ENCODE data around the gene ZKSCAN7.
"Not testable (repeated sequence)": the region's sequence is repeated elsewhere in the genome, so short reads cannot be mapped to it uniquely, and the experiment has no call there.

ZKSCAN7 gene

GRCh38 chr3:44577354-44577952 is 22.5 kb downstream of the ZKSCAN7 start:
- DNase-seq (ENCODE audit: low read depth), result not testable (repeated sequence)

- not testable (repeated sequence) for DNase-seq (ENCODE audit: low read depth)
These were observed 23.3 kb downstream of the ZKSCAN7 start for GRCh38 chr3:44578316-44578715.

GRCh38 chr3:44578924-44579515 is 24.0 kb downstream of the ZKSCAN7 start:
- not testable (repeated sequence) for DNase-seq (ENCODE audit: low read depth)

GRCh38 chr3:44579749-44580148 is 24.8 kb downstream of the ZKSCAN7 start:
- not testable (repeated sequence) for DNase-seq (ENCODE audit: low read depth)

GRCh38 chr3:44580971-44581370 is 26.0 kb downstream of the ZKSCAN7 start:
- DNase-seq (ENCODE audit: low read depth), result not testable (repeated sequence)

- peak; percentile 8 for DNase-seq (ENCODE audit: low read depth)
These were observed 29.9 kb downstream of the ZKSCAN7 start, which contains the start of gene ZNF660 for GRCh38 chr3:44584646-44585501. Gene ZNF660 (plus strand): TSS chr3:44584964. CDS start chr3:44594194, 9,230 bp downstream.

- peak; percentile 7 for DNase-seq (ENCODE audit: low read depth)
These were observed 41.6 kb downstream of the ZKSCAN7 start for GRCh38 chr3:44596621-44597020.

GRCh38 chr3:44601749-44602148 is 46.8 kb downstream of the ZKSCAN7 start:
- no peak for DNase-seq (ENCODE audit: low read depth)

GRCh38 chr3:44612678-44613077 is 57.7 kb downstream of the ZKSCAN7 start:
- no peak for DNase-seq (ENCODE audit: low read depth)

Data from GM04503 (cell line).